Neuronal stem cell (in vitro differentiated cells): ENCODE data around the gene HIPK1.
A peak's percentile ranks its signal among the peaks of the same experiment; 100 is the strongest.

ENCODE experiments used
- DNase-seq: peaks from one replicate; pipeline ENCODE4 v3.0.0-alpha.2; 2013; ENCODE audit warnings: low spot score
- H2AFZ ChIP-seq: one replicate; pipeline ENCODE4 v1.6.1; 2013; ENCODE audit warnings: mild to moderate bottlenecking, low read length, inconsistent platforms
- H2AK5ac ChIP-seq: 2 replicates; pipeline ENCODE4 v1.6.1; 2013; ENCODE audit warnings: low read depth, mild to moderate bottlenecking, inconsistent platforms, low read length, moderate library complexity, mixed read lengths
- H2BK120ac ChIP-seq: 2 replicates; pipeline ENCODE4 v1.6.1; 2013; ENCODE audit warnings: low read depth, mild to moderate bottlenecking, inconsistent platforms, low read length, moderate library complexity, mixed read lengths
- H2BK12ac ChIP-seq: one replicate; pipeline ENCODE4 v1.6.1; 2013; ENCODE audit warnings: low read length, inconsistent platforms
- H2BK15ac ChIP-seq: 2 replicates; pipeline ENCODE4 v1.6.1; 2013; ENCODE audit warnings: mild to moderate bottlenecking, low read length, inconsistent platforms, mixed read lengths
- H2BK5ac ChIP-seq: one replicate; pipeline ENCODE4 v1.6.1; 2013; ENCODE audit warnings: inconsistent platforms, mild to moderate bottlenecking, low read length, moderate library complexity
- H3K14ac ChIP-seq: one replicate; pipeline ENCODE4 v1.6.1; 2013; ENCODE audit warnings: low read length, inconsistent platforms
- H3K18ac ChIP-seq: 2 replicates; pipeline ENCODE4 v1.6.1; 2013; ENCODE audit warnings: low read length, inconsistent platforms
- H3K23ac ChIP-seq: 2 replicates; pipeline ENCODE4 v1.6.1; 2013; ENCODE audit warnings: low read depth, mild to moderate bottlenecking, mixed read lengths, low read length, inconsistent platforms; ENCODE audit not compliant: poor library complexity
- H3K27ac ChIP-seq: replicated peaks from 3 replicates; pipeline ENCODE4 v1.5.1; 2013; ENCODE audit warnings: low read length, inconsistent platforms
- H3K27me3 ChIP-seq, 3 experiments: 2 replicates each; pipeline ENCODE4 v1.6.1; 2013; ENCODE audit warnings: low read length in 3 of 3, mild to moderate bottlenecking in 2 of 3, inconsistent platforms in 1 of 3, low read depth in 1 of 3, mixed read lengths in 1 of 3, moderate library complexity in 1 of 3; ENCODE audit not compliant: control insufficient read depth in 3 of 3, insufficient read depth in 3 of 3
- H3K36me3 ChIP-seq, 2 donors: replicated peaks in 1 of 2; 2 replicates each; pipeline ENCODE4 v1.6.1; 2013; ENCODE audit warnings: low read length in 2 of 2; ENCODE audit not compliant: control insufficient read depth in 2 of 2, insufficient read depth in 2 of 2
- H3K4ac ChIP-seq: 2 replicates; pipeline ENCODE4 v1.6.1; 2013; ENCODE audit warnings: inconsistent platforms, mild to moderate bottlenecking, low read length, moderate library complexity
- H3K4me1 ChIP-seq, 2 donors: 1 replicate in 1 of 2; 2 replicates in 1 of 2; pipeline ENCODE4 v1.6.1; 2013; ENCODE audit warnings: low read length in 2 of 2, low read depth in 1 of 2; ENCODE audit not compliant: control insufficient read depth in 2 of 2, insufficient read depth in 1 of 2
- H3K4me2 ChIP-seq: one replicate; pipeline ENCODE4 v1.6.1; 2013; ENCODE audit warnings: mild to moderate bottlenecking, low read length, inconsistent platforms; ENCODE audit not compliant: insufficient read depth, poor library complexity, severe bottlenecking
- H3K4me3 ChIP-seq, 2 donors: 2 replicates each; pipeline ENCODE4 v1.5.1; 2013; ENCODE audit warnings: low read length in 2 of 2, mild to moderate bottlenecking in 2 of 2, inconsistent platforms in 1 of 2, moderate library complexity in 1 of 2
- H3K79me1 ChIP-seq: one replicate; pipeline ENCODE4 v1.6.1; 2013; ENCODE audit warnings: low read depth, mild to moderate bottlenecking, inconsistent platforms, low read length, moderate library complexity
- H3K9ac ChIP-seq: one replicate; pipeline ENCODE4 v1.6.1; 2013; ENCODE audit warnings: mild to moderate bottlenecking, low read depth, low read length, inconsistent platforms; ENCODE audit not compliant: poor library complexity
- H3K9me3 ChIP-seq, 2 donors: replicated peaks in 1 of 2; 2 replicates each; pipeline versions ENCODE3 to v1.6.1; 2013; ENCODE audit warnings: low read length in 2 of 2, mild to moderate bottlenecking in 2 of 2, inconsistent platforms in 1 of 2, low read depth in 1 of 2, mixed read lengths in 1 of 2, moderate library complexity in 1 of 2; ENCODE audit not compliant: control insufficient read depth in 2 of 2, insufficient read depth in 1 of 2
- H4K8ac ChIP-seq: one replicate; pipeline ENCODE4 v1.6.1; 2013; ENCODE audit warnings: low read depth, mild to moderate bottlenecking, inconsistent platforms, low read length, moderate library complexity
- H4K91ac ChIP-seq: one replicate; pipeline ENCODE4 v1.6.1; 2013; ENCODE audit warnings: low read length, low read depth, mild to moderate bottlenecking, inconsistent platforms; ENCODE audit not compliant: poor library complexity
- WGBS, 2 donors: extraction: QIAGEN DNeasy Blood & Tissue Kit; methylation state at CpG; one replicate each; pipeline ENCODE4 v1.1.7; 2013; ENCODE audit warnings: missing lambda C conversion rate in 2 of 2, mixed read lengths in 1 of 2; ENCODE audit not compliant: insufficient read length in 2 of 2, insufficient replicate concordance in 1 of 2; ENCODE audit errors: extremely low coverage in 2 of 2; 5-methylcytosine and 5-hydroxymethylcytosine counted together

The HIPK1 gene

GRCh38 chr1:113905435-113905861 lies 23.7 kb upstream of the HIPK1 start:
- no peaks in the 10 kb centered on the region for H3K27me3 ChIP-seq
- peak overlapping the region; percentile 32 for H2AK5ac ChIP-seq
- no peak overlapping the region for H2BK15ac ChIP-seq
- no peaks in the 10 kb centered on the region for H3K9me3 ChIP-seq
- peak overlapping the region; percentile 50 for H3K23ac ChIP-seq
- no peak overlapping the region for H2BK12ac ChIP-seq
- no peak overlapping the region for H3K4ac ChIP-seq
- peak overlapping the region; percentile 77 for H3K4me2 ChIP-seq
- H4K91ac ChIP-seq: no peak overlapping the region
- no peak overlapping the region for H2BK120ac ChIP-seq
- H3K9ac ChIP-seq: peak overlapping the region; percentile 83
- H3K79me1 ChIP-seq: peaks cover 4% of the 10 kb centered on the region
- H3K14ac ChIP-seq: no peak overlapping the region
- peak overlapping the region; percentile 88 for H3K27ac ChIP-seq
- peak overlapping the region; percentile 72 to 99 for H3K4me3 ChIP-seq
- no CpG with 5 or more reads among the region's 17 CpGs for WGBS, 2 donors
- H3K18ac ChIP-seq: peak overlapping the region; percentile 55
- no peak overlapping the region for H4K8ac ChIP-seq
- no peak overlapping the region for H2BK5ac ChIP-seq
- DNase-seq: no peak
- H3K36me3 ChIP-seq: peaks cover 9 to 56% of the 10 kb centered on the region in 2 donors
- H3K4me1 ChIP-seq: peaks cover 2 to 6% of the 10 kb centered on the region in 2 donors
- peak overlapping the region; percentile 94 for H2AFZ ChIP-seq

DNA sequence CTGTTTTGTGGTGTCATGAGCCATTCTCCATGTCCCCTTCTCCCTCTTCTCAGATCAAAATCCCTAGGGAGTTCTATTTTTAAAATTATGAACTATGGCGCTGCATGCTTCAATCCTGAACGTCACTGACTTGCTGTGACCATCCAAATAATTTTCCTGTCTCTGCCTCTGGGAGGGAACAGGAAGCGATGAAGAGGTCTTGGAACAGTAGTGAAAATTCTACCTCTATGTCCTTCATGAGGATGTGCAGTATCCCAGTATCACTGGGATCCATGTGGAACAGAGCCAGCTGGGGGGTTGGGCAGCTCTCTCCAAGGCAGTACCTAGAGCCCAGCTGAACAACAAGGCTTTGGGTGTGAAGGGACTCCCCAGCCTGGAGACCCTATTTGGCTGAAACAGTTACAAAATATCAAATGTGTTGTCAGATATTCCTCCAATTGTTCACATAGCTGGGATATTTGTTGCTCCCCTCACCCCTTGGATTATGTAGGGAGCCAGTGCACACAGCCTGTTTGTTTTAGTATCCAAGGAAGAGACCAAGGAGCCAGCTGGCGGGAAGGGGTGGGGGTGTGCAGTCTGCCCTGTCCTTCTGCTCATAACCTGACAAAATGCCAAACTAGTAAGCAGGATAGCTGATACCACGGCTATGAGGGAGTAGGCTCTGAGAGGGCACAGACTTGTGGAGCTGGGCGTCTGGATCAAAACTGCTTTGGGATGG lies 16.4 kb upstream of the HIPK1 start:
- Histone ChIP-seq H2AK5ac (no peak overlapping the region), H4K8ac (no peak overlapping the region), H2AFZ (no peak overlapping the region), H3K36me3 (peaks cover 16 to 66% of the 10 kb centered on the region in 2 donors), H3K4me3 (no peak overlapping the region), H3K27me3 (no peaks in the 10 kb centered on the region), H2BK5ac (no peak overlapping the region), H3K4ac (no peak overlapping the region), H2BK12ac (no peak overlapping the region), H3K23ac (no peak overlapping the region), H3K79me1 (no peaks in the 10 kb centered on the region), H2BK120ac (no peak overlapping the region), H3K4me2 (no peak overlapping the region), H3K9ac (no peak overlapping the region), H3K4me1 (peaks cover 0 to 4% of the 10 kb centered on the region in 2 donors), H2BK15ac (no peak overlapping the region), H4K91ac (no peak overlapping the region), H3K27ac (no peak overlapping the region), H3K18ac (no peak overlapping the region), H3K9me3 (no peaks in the 10 kb centered on the region), H3K14ac (no peak overlapping the region)
- WGBS, 2 donors: no CpG with 5 or more reads among the region's 6 CpGs
- DNase-seq: no peak

DNA sequence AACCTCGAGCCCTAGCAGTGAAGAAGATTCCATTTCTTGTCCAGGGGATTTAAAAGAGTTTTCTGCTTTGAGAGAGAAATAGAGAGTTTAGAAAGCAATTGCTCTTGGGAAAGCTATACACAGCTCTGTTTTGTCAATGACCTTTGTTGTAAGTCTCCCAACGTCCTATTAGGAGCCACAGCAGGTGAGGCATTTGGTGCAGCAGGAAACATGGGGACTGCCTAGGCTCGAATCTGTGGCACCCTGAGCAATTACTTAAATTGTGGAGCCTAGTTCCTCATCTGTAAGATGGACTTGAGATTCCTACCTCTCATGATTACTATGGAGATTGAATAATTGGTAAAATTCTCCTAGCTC lies 15.8 kb upstream of the HIPK1 start:
- no peak overlapping the region for H2AFZ ChIP-seq
- no peak overlapping the region for H3K14ac ChIP-seq
- H3K4ac ChIP-seq: no peak overlapping the region

GRCh38 chr1:113913887-113914664 lies 15.0 kb upstream of the HIPK1 start:
- H3K79me1 ChIP-seq: no peaks in the 10 kb centered on the region
- no peak overlapping the region for H4K8ac ChIP-seq
- H3K4ac ChIP-seq: no peak overlapping the region
- H3K4me3 ChIP-seq: no peak overlapping the region
- H3K4me2 ChIP-seq: no peak overlapping the region
- no peak overlapping the region for H2AFZ ChIP-seq
- no peak overlapping the region for H3K23ac ChIP-seq
- H3K9ac ChIP-seq: no peak overlapping the region
- DNase-seq: no peak
- H3K27me3 ChIP-seq: no peaks in the 10 kb centered on the region
- H2BK5ac ChIP-seq: no peak overlapping the region
- H3K18ac ChIP-seq: no peak overlapping the region
- no peak overlapping the region for H2BK12ac ChIP-seq
- no peak overlapping the region for H4K91ac ChIP-seq
- H3K14ac ChIP-seq: no peak overlapping the region
- no peak overlapping the region for H2AK5ac ChIP-seq
- no CpG with 5 or more reads among the region's 5 CpGs for WGBS, 2 donors
- H3K9me3 ChIP-seq: no peaks in the 10 kb centered on the region
- peaks cover 10 to 53% of the 10 kb centered on the region in 2 donors for H3K36me3 ChIP-seq
- H2BK120ac ChIP-seq: no peak overlapping the region
- no peak overlapping the region for H2BK15ac ChIP-seq
- H3K4me1 ChIP-seq: peaks cover 0 to 4% of the 10 kb centered on the region in 2 donors
- H3K27ac ChIP-seq: no peak overlapping the region

More for the DNA sequence above, 15.8 kb upstream of the HIPK1 start:
- Histone ChIP-seq H3K36me3 (peaks cover 13 to 60% of the 10 kb centered on the region in 2 donors), H3K27me3 (no peaks in the 10 kb centered on the region), H4K8ac (no peak overlapping the region), H2BK5ac (no peak overlapping the region), H2BK120ac (no peak overlapping the region), H3K18ac (no peak overlapping the region), H3K9me3 (no peaks in the 10 kb centered on the region), H3K4me1 (peaks cover 0 to 4% of the 10 kb centered on the region in 2 donors), H2BK15ac (no peak overlapping the region), H2AK5ac (no peak overlapping the region), H3K23ac (no peak overlapping the region), H2BK12ac (no peak overlapping the region), H3K4me3 (no peak overlapping the region), H3K9ac (no peak overlapping the region), H4K91ac (no peak overlapping the region), H3K4me2 (no peak overlapping the region), H3K27ac (no peak overlapping the region), H3K79me1 (no peaks in the 10 kb centered on the region)
- WGBS, 2 donors: no CpG with 5 or more reads among the region's 3 CpGs
- no peak for DNase-seq
